Gastrocnemius medialis (tissue), 4 donors: Measurements from ENCODE around the gene ZBED1. TPM values are rescaled to one million over a fixed set of nuclear protein-coding genes. Genes with fewer than 3 reads are reported as not detected.

Experiments used
- ATAC-seq, 2 donors: fragments of 150-250 bp; one replicate each; pipeline ENCODE4 v1.9.1; 2016
- DNase-seq, 2 donors: peaks; one replicate each; pipeline ENCODE4 v3.0.0-alpha.2; 2019
- H3K27ac ChIP-seq, 4 donors: fragments of 200-600 bp; sonication (generic); 1 replicate in 1 of 4; 2 replicates in 3 of 4; pipeline ENCODE4 v1.5.1; 2016 to 2018; ENCODE audit warnings: mild to moderate bottlenecking in 2 of 4, moderate library complexity in 1 of 4
- H3K27me3 ChIP-seq, 3 donors: fragments of 200-600 bp; sonication (generic) in 2 of 3; 1 replicate in 1 of 3; 2 replicates in 2 of 3; pipeline versions ENCODE4 v1.5.1 to v1.6.0; 2016 to 2019; ENCODE audit warnings: mild to moderate bottlenecking in 1 of 3, moderate library complexity in 1 of 3
- H3K36me3 ChIP-seq, 2 donors: fragments of 200-600 bp; sonication (generic) in 1 of 2; one replicate each; pipeline ENCODE4 v1.5.1; 2017 to 2018
- H3K4me1 ChIP-seq, 2 donors: fragments of 200-600 bp; sonication (generic) in 1 of 2; one replicate each; pipeline ENCODE4 v1.5.1; 2016 to 2017; ENCODE audit warnings: mild to moderate bottlenecking in 2 of 2
- H3K4me3 ChIP-seq, 4 donors: fragments of 200-600 bp; sonication (generic) in 3 of 4; 1 replicate in 1 of 4; 2 replicates in 3 of 4; pipeline ENCODE4 v1.5.1; 2016 to 2019; ENCODE audit warnings: mild to moderate bottlenecking in 2 of 4
- H3K9me3 ChIP-seq, 3 donors: fragments of 200-600 bp; sonication (generic) in 2 of 3; 1 replicate in 1 of 3; 2 replicates in 2 of 3; pipeline ENCODE4 v1.5.1; 2016 to 2019
- CTCF ChIP-seq, 5 experiments: fragments of 450-650 bp in 3 of 5; fragments of 200-600 bp in 2 of 5; sonication (generic) in 2 of 5; IDR thresholded peaks in 4 of 5; conservative IDR thresholded peaks in 1 of 5; 1 replicate in 4 of 5; 2 replicates in 1 of 5; pipeline ENCODE4 v1.5.1; 2016 to 2019; ENCODE audit warnings: antibody characterized with exemption in 5 of 5, mild to moderate bottlenecking in 3 of 5, moderate library complexity in 3 of 5
- POLR2A ChIP-seq, 2 donors: fragments of 450-650 bp; IDR thresholded peaks; one replicate each; pipeline ENCODE4 v1.6.1; 2017; ENCODE audit warnings: antibody characterized with exemption in 2 of 2, mild to moderate bottlenecking in 2 of 2, moderate library complexity in 2 of 2
- in situ Hi-C, 4 donors: fragments of 200-750 bp; cut with MboI; loops; one replicate each; pipeline versions ENCODE4 v1.15.0 to v1.8.0; 2017; ENCODE audit warnings: low sequenced_read_pairs in 4 of 4
- intact Hi-C: fragments of 100-400 bp; cut with DNase I; formaldehyde crosslinking; loops from one replicate; pipeline ENCODE4 v1.15.1; 2023; ENCODE audit warnings: low total_unique reads
- total RNA-seq, 4 donors: library from RNA; depleted of rRNA; stranded (reverse); fragments of >200 nt; gene quantifications; one replicate each; pipeline versions ENCODE4 v1.1.0 to v1.2.3, GENCODE V29; 2016

Gene ZBED1
- total RNA-seq, 4 donors from 2014 or later = 76.8 to 191 (median 131) TPM

- Histone ChIP-seq H3K4me3 (no peak overlapping the region), H3K27ac (no peak overlapping the region), H3K4me1 (no peaks in the 10 kb centered on the region), H3K9me3 (no peaks in the 10 kb centered on the region), H3K36me3 (no peaks in the 10 kb centered on the region), H3K27me3 (peaks cover 0 to 7% (median 3%) of the 10 kb centered on the region in 3 donors)
- ATAC-seq (no peak), DNase-seq (no peak)
- in situ Hi-C loops = no loop called here
- no peak for TF ChIP-seq POLR2A (IDR thresholded peaks at IDR 0.05)
- TF ChIP-seq CTCF (IDR thresholded peaks at IDR 0.05 in 4 of 5, conservative IDR thresholded peaks at IDR 0.05 in 1 of 5) = no peak
- intact Hi-C loops = no loop called here
Observed at GRCh38 chrX:2540426-2540947, 39.7 kb upstream of the ZBED1 start.

DNA sequence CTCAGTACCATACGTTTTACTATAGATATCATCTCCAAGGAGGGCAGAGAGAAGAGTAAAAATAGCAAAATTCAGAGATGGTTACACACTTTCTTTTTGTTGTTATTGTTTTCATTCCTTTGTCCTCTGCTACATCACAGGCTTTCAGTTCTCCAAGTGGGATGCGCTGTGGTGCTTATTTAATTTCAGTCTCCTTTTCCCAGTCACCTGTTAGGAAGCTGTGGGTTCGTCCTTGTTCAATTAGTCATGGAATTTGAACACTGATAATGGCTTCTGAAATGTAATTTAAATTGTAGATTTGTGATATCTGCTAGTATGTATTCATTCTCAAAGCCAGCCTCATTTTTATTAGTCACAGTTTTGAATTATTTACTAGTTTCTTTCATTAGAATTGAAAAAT is 38.8 kb upstream of the ZBED1 start:
- Histone ChIP-seq H3K36me3 (no peaks in the 10 kb centered on the region), H3K27me3 (peaks cover 0 to 7% (median 3%) of the 10 kb centered on the region in 3 donors), H3K4me1 (no peaks in the 10 kb centered on the region), H3K27ac (no peak overlapping the region), H3K9me3 (no peaks in the 10 kb centered on the region), H3K4me3 (no peak overlapping the region)
- intact Hi-C loops = no loop called here
- DNase-seq (no peak), ATAC-seq (no peak)
- in situ Hi-C loops = no loop called here
- TF ChIP-seq CTCF (IDR thresholded peaks at IDR 0.05 in 4 of 5, conservative IDR thresholded peaks at IDR 0.05 in 1 of 5) (no peak), POLR2A (IDR thresholded peaks at IDR 0.05) (no peak)

- H3K27me3 ChIP-seq = peaks cover 0 to 7% (median 3%) of the 10 kb centered on the region in 3 donors
- H3K4me3 ChIP-seq = no peak overlapping the region
- H3K4me1 ChIP-seq = no peaks in the 10 kb centered on the region
- ATAC-seq (no peak), DNase-seq (no peak)
- intact Hi-C loops (no loop called here), in situ Hi-C loops (no loop called here)
- TF ChIP-seq CTCF (IDR thresholded peaks at IDR 0.05 in 4 of 5, conservative IDR thresholded peaks at IDR 0.05 in 1 of 5) = no peak
- no peak for TF ChIP-seq POLR2A (IDR thresholded peaks at IDR 0.05)
- no peaks in the 10 kb centered on the region for H3K9me3 ChIP-seq
- H3K27ac ChIP-seq = no peak overlapping the region
- no peaks in the 10 kb centered on the region for H3K36me3 ChIP-seq
Observed at GRCh38 chrX:2538031-2538757, 37.4 kb upstream of the ZBED1 start.

GRCh38 chrX:2536974-2537373 is 36.2 kb upstream of the ZBED1 start:
- Histone ChIP-seq H3K36me3 (no peaks in the 10 kb centered on the region), H3K4me1 (no peaks in the 10 kb centered on the region), H3K27me3 (peaks cover 0 to 7% (median 3%) of the 10 kb centered on the region in 3 donors), H3K4me3 (no peak overlapping the region), H3K9me3 (no peaks in the 10 kb centered on the region), H3K27ac (no peak overlapping the region)
- ATAC-seq (no peak), DNase-seq (no peak)
- in situ Hi-C loops = no loop called here
- intact Hi-C loops = no loop called here
- TF ChIP-seq CTCF (IDR thresholded peaks at IDR 0.05 in 4 of 5, conservative IDR thresholded peaks at IDR 0.05 in 1 of 5) (no peak), POLR2A (IDR thresholded peaks at IDR 0.05) (no peak)
